Epithelial cell of proximal tubule (primary cell): Measurements from ENCODE around the gene IGSF8. TPM values are rescaled to one million over a fixed set of nuclear protein-coding genes. Genes with fewer than 3 reads are reported as not detected.
"Not testable (repeated sequence)": the region's sequence is repeated elsewhere in the genome, so short reads cannot be mapped to it uniquely, and the experiment has no call there.

ENCODE experiments used
- DNase-seq: peaks from one replicate; pipeline ENCODE4 v3.0.0-alpha.2; 2011; ENCODE audit warnings: low read depth
- H3K4me3 ChIP-seq: 2 replicates; pipeline ENCODE4 v1.5.1; 2011; ENCODE audit warnings: low read depth, mild to moderate bottlenecking, low read length
- total RNA-seq: library from RNA; depleted of rRNA; stranded (reverse); fragments of >200 nt; gene quantifications from 2 replicates; pipeline ENCODE4 v1.2.3, GENCODE V29; 2015
- TF ChIP-seq, protein P1 (sequence below): conservative IDR thresholded peaks from 2 replicates; pipeline ENCODE4 v1.5.1; 2012; ENCODE audit warnings: low read depth, mild to moderate bottlenecking, low read length

Gene IGSF8
- total RNA-seq, 1 donor from 2014 or later = 33.3 TPM

DNA sequence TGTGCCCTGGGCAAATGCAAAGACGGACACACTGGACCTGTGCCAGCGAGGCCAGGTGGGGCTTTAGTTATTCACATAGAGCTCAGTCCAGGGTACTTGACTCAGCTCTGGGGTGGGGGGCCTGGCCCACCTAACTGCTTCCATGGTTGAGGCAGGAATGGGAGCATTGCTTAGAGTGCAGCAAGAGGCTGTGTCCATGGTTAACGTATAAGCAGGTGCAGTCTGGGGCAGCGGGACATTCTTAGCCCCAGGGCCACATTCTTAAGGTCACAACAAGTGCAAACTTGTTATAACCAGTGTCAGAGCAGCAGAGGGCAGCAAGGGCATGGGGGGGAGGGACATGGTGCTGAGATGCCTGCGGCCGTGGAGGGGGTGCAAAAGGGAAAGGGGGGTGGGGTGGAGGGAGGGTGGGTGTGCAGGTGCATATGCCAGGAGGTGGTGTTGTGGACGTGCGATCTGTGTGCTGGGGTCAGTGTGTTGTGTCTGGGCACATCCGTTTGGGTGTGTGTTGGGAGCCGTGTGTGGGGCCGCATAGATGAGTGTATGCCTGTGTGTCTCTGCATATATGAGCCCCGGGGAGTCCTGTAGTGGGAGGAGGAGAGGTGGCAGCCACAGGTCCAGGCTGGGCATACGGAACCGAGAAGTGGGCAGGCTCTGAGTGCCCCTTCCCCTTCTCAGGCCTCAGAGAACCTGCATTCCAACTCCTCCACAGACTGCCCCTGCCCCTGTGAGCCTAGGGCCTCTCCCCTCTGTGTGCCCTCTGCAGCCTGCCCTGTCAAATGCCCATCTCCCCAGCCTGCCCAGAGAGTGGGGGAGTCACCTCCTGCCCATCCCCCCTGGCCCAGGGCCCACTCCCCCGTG lies 36.8 kb downstream of the IGSF8 start:
- TF ChIP-seq, protein P1, sequence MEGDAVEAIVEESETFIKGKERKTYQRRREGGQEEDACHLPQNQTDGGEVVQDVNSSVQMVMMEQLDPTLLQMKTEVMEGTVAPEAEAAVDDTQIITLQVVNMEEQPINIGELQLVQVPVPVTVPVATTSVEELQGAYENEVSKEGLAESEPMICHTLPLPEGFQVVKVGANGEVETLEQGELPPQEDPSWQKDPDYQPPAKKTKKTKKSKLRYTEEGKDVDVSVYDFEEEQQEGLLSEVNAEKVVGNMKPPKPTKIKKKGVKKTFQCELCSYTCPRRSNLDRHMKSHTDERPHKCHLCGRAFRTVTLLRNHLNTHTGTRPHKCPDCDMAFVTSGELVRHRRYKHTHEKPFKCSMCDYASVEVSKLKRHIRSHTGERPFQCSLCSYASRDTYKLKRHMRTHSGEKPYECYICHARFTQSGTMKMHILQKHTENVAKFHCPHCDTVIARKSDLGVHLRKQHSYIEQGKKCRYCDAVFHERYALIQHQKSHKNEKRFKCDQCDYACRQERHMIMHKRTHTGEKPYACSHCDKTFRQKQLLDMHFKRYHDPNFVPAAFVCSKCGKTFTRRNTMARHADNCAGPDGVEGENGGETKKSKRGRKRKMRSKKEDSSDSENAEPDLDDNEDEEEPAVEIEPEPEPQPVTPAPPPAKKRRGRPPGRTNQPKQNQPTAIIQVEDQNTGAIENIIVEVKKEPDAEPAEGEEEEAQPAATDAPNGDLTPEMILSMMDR = no peak
- DNase-seq = no peak

GRCh38 chr1:160058087-160058486 lies 40.3 kb downstream of the IGSF8 start:
- TF ChIP-seq, protein P1 = peak; percentile 53
- no peak overlapping the region for H3K4me3 ChIP-seq
- DNase-seq = no peak

More for the DNA sequence above, 36.8 kb downstream of the IGSF8 start:
- H3K4me3 ChIP-seq = no peak overlapping the region

DNA sequence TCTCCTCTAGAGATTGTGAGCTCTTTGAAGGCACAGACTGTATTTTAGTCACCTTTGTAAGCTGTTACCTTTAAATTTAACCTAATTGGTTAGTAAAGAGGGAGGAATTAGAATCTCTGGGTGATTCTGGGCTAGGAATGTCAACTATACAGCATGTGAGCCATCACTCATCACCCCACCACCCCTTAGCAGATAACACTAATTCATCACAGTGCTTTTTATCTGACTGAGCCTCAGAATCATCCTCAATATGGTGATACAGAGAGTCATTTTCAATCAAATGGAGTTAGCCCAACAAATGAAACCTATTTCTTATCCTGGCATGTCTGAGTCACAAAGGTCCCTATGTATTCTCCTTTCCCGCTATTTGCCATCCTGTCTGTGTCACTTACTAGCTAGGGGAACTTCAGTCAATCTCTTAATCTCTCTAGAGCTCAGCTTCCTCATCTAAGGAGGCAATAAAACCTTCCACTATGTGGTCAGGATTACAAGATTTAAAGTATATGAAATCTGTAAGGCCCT lies 41.7 kb downstream of the IGSF8 start:
- TF ChIP-seq, protein P1 = no peak

DNA sequence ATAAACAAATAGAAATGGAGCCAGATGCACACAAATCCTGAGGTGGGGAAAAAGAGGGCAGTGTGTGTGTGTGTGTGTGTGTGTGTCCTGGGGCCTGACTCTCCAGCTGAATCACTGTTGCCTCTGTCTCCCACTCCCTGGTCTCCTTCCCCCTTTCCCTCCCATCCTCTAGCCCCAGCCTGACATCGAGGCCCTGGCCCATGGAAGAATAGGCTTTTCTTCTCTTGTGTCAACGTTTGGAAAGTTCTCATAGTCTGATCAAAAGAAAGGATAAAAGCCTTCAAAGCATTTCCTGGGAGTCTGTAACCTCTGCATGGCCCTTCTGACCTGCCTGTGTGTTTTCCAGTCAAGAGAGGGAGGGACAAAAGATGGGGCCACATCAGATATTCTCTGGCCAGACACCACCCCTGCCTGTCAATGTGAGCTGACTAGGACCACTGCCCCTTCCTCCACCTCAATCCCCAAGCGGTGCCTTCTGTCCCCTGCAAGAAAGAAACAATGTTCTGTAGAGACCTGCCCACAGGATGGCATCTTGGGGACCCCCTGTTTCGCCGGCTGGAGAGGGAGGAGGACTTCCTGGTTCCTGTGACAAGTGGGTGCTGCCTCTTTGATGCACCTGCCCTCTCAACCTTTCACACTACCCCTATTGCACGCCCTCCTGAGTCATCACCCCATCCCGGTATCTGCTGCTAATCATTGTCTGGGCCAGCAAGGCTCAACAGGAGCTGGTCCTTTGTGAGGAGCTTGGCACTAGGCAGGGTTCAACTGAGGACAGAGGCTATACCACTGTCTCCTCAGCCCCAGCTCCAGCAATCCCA lies 44.7 kb downstream of the IGSF8 start:
- no peak for DNase-seq
- H3K4me3 ChIP-seq = no peak overlapping the region

More for the DNA sequence above, 41.7 kb downstream of the IGSF8 start:
- no peak for DNase-seq
- H3K4me3 ChIP-seq = no peak overlapping the region

GRCh38 chr1:160052936-160053335 lies 45.5 kb downstream of the IGSF8 start:
- TF ChIP-seq, protein P1 = no peak
- no peak for DNase-seq
- H3K4me3 ChIP-seq = no peak overlapping the region

More for the DNA sequence above, 44.7 kb downstream of the IGSF8 start:
- TF ChIP-seq, protein P1 = no peak

- no peak for DNase-seq
- no peak overlapping the region for H3K4me3 ChIP-seq
- TF ChIP-seq, protein P1 = no peak
Measured at GRCh38 chr1:160050619-160051018, 47.8 kb downstream of the IGSF8 start.

DNA sequence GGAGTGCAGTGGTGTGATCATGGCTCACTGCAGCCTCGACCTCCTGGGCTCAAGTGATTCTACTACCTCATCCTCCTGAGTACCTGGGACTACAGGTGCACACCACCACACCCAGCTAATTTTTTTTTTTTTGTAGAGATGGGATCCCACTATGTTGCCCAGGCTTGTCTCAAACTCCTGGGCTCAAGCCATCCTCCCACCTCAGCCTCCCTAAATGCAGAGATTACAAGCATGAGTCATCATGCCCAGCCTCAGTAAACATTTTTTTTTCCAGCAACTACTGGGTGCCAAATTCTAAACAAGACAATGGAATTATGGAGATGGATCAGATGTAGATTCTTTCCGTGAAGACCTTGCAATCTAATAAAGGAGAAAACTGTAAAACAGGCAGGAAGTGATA lies 48.2 kb downstream of the IGSF8 start:
- DNase-seq, H3K4me3 ChIP-seq: not testable (repeated sequence)
